22Rv1 (cell line): ENCODE data around the gene AKNA.

ENCODE experiments used
- H3K27ac ChIP-seq: fragments of 450-650 bp; 2 replicates; pipeline ENCODE4 v1.5.1; 2017
- CTCF ChIP-seq: fragments of 450-650 bp; IDR thresholded peaks from 2 replicates; pipeline ENCODE4 v1.5.1; 2017; ENCODE audit warnings: mild to moderate bottlenecking
- ZFX ChIP-seq: fragments of 450-650 bp; IDR thresholded peaks from 2 replicates; pipeline ENCODE4 v1.6.1; 2017; ENCODE audit warnings: antibody characterized with exemption, borderline replicate concordance

Gene AKNA

GRCh38 chr9:114425126-114425525 lies 37.3 kb upstream of the AKNA start:
- TF ChIP-seq CTCF: no peak
- TF ChIP-seq ZFX: no peak
- H3K27ac ChIP-seq: no peak overlapping the region

GRCh38 chr9:114424126-114424525 lies 36.3 kb upstream of the AKNA start:
- H3K27ac ChIP-seq: no peak overlapping the region
- TF ChIP-seq ZFX (no peak), CTCF (no peak)

- no peak for TF ChIP-seq CTCF
- TF ChIP-seq ZFX: no peak
- H3K27ac ChIP-seq: no peak overlapping the region
Measured at GRCh38 chr9:114423181-114423580, 35.4 kb upstream of the AKNA start.

GRCh38 chr9:114421147-114421546 lies 33.4 kb upstream of the AKNA start:
- TF ChIP-seq CTCF (no peak), ZFX (no peak)
- H3K27ac ChIP-seq: no peak overlapping the region

GRCh38 chr9:114419796-114420195 lies 32.0 kb upstream of the AKNA start:
- TF ChIP-seq ZFX: no peak
- no peak for TF ChIP-seq CTCF

GRCh38 chr9:114418053-114418452 lies 30.3 kb upstream of the AKNA start:
- no peak overlapping the region for H3K27ac ChIP-seq
- TF ChIP-seq ZFX (no peak), CTCF (no peak)

More at GRCh38 chr9:114419796-114420195, 32.0 kb upstream of the AKNA start:
- H3K27ac ChIP-seq: no peak overlapping the region

- no peak for TF ChIP-seq CTCF
- TF ChIP-seq ZFX: no peak
- no peak overlapping the region for H3K27ac ChIP-seq
Measured at GRCh38 chr9:114417511-114417910, 29.7 kb upstream of the AKNA start.
